Lower leg skin (tissue), 4 donors: ENCODE data around the gene RPIA. TPM values are rescaled to one million over a fixed set of nuclear protein-coding genes. Genes with fewer than 3 reads are reported as not detected.

Experiments used
- DNase-seq, 2 donors: peaks; one replicate each; pipeline ENCODE4 v3.0.0-alpha.2; 2019; ENCODE audit warnings: low spot score in 2 of 2
- H3K4me3 ChIP-seq: fragments of 200-600 bp; sonication (generic); 2 replicates; pipeline ENCODE4 v1.5.1; 2017; ENCODE audit warnings: mild to moderate bottlenecking, low read depth; ENCODE audit not compliant: poor library complexity, severe bottlenecking
- POLR2A ChIP-seq, 2 donors: fragments of 450-650 bp; IDR thresholded peaks; one replicate each; pipeline ENCODE4 v1.6.1; 2016 to 2017; ENCODE audit warnings: antibody characterized with exemption in 2 of 2, mild to moderate bottlenecking in 1 of 2, moderate library complexity in 1 of 2
- WGBS, 2 donors: methylation state at CpG; one replicate each; pipeline ENCODE4 v1.1.5; 2018; 5-methylcytosine and 5-hydroxymethylcytosine counted together
- intact Hi-C: fragments of 100-400 bp; cut with DNase I; formaldehyde crosslinking; loops from one replicate; pipeline ENCODE4 v1.15.0; 2023; ENCODE audit warnings: low total_unique reads
- total RNA-seq, 4 donors: library from RNA; depleted of rRNA; stranded (reverse); fragments of >200 nt; gene quantifications; one replicate each; pipeline ENCODE4 v1.1.0, GENCODE V29; 2016
- TF ChIP-seq, protein P1 (sequence below), 3 donors: fragments of 450-650 bp; IDR thresholded peaks; one replicate each; pipeline ENCODE4 v1.5.1; 2016; ENCODE audit warnings: antibody characterized with exemption in 3 of 3, mild to moderate bottlenecking in 3 of 3, moderate library complexity in 2 of 3

Gene RPIA
- total RNA-seq, 4 donors from 2014 or later = 5.9 to 14.1 (median 8.5) TPM

DNA sequence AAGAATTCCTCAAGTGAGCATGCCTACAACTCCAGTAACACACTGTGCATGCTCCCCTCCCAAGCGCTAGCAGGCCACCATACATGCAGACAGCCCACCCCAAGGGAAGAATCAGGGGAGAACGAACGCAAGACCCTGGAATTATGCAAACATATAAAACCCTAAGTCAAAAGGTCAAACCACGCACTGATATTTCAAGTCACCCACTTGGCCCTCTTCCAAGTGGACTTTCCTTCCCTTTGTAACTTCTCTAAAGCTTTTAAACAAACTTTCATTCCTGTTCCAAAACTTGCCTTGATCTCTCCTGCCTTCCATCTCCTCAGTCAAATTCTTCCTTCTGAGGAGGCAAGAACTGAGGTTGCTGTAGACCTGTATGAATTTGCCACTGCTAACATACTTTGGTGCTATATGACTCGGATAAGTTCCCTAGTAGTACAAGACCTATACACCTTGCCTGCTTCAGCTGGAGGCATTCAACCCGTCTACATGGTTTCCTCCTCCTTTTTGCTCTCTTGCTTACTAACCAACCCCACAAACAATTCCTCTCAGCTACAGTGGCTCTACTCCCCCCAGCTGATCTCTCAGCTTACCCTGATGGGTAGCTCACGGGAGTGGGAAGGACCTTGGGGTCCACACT is 11.1 kb upstream of the RPIA start:
- DNase-seq = no peak
- intact Hi-C loops = no loop called here
- H3K4me3 ChIP-seq = no peak overlapping the region
- no peak for TF ChIP-seq POLR2A (IDR thresholded peaks at IDR 0.05)
- TF ChIP-seq, protein P1, sequence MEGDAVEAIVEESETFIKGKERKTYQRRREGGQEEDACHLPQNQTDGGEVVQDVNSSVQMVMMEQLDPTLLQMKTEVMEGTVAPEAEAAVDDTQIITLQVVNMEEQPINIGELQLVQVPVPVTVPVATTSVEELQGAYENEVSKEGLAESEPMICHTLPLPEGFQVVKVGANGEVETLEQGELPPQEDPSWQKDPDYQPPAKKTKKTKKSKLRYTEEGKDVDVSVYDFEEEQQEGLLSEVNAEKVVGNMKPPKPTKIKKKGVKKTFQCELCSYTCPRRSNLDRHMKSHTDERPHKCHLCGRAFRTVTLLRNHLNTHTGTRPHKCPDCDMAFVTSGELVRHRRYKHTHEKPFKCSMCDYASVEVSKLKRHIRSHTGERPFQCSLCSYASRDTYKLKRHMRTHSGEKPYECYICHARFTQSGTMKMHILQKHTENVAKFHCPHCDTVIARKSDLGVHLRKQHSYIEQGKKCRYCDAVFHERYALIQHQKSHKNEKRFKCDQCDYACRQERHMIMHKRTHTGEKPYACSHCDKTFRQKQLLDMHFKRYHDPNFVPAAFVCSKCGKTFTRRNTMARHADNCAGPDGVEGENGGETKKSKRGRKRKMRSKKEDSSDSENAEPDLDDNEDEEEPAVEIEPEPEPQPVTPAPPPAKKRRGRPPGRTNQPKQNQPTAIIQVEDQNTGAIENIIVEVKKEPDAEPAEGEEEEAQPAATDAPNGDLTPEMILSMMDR (IDR thresholded peaks at IDR 0.05) = no peak
- 84 to 86% methylated on average over 7 of the region's 7 CpGs for WGBS, 2 donors

DNA sequence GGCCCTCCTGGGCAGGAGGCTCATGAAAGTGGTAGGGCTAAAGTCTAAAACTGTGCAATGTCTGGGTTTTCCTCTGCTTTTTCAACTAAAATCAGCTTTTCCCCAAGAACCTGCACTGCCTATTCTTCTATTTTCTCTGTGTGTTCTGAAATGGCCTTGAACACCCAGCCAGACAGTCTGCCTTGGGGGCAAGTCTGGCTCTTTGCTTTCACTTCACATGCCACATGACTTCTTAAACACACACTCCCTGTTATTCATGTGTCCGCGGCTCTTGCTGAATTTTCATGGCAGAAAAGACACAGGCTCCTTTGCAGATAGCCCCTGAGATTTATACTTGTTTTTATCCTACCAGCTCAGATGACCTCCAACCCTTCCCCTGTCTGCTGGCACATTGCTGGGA is 10.6 kb upstream of the RPIA start:
- DNase-seq = no peak
- WGBS, 2 donors = 76 to 91% methylated on average over 2 of the region's 2 CpGs
- intact Hi-C loops = no loop called here
- TF ChIP-seq, protein P1 (IDR thresholded peaks at IDR 0.05) = no peak
- TF ChIP-seq POLR2A (IDR thresholded peaks at IDR 0.05) = no peak
- H3K4me3 ChIP-seq = no peak overlapping the region

DNA sequence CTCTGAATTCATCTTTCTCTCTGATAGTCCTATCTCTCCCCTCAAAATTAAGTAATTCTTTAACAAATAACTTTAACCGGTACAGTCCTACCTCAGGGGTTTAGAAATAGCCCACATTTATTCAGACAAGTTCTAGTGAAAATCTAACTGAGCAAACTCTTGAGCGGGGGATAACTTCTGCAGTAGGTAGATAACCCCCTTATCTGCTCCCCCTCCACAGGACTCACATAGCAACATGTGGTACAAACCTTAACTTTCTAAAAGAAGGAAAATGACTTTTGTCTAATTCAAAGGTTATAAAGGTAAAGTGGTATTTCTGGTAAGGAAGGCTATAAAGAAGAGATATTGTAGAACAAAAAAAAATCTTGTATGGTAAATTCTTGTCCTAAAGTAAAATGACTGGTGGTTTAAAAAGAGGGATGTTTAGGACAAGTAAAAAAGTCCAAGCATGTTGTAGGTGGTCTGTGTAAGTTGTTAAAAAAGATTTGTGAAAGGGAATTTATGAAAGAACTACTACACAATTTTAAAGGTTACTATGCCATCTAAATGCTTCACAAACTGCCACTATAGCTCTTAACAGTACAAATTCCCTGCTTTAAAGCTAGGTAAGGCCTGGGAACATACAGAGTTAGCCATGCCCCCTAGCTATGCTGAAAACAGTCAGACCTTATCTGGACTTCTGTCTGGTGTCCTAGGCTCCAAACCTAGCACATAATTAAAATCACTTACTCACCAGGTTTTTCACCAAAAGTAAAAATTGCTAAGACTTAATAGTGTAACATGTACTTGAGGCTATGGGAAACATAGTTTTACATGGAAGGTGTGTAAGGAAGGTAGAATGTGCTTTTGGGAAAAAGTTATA is 8.1 kb upstream of the RPIA start:
- no peak overlapping the region for H3K4me3 ChIP-seq
- intact Hi-C loops = no loop called here
- DNase-seq = no peak
- WGBS, 2 donors = 50 to 78% methylated on average over 2 of the region's 2 CpGs
- no peak for TF ChIP-seq POLR2A (IDR thresholded peaks at IDR 0.05)
- TF ChIP-seq, protein P1 (IDR thresholded peaks at IDR 0.05) = no peak

DNA sequence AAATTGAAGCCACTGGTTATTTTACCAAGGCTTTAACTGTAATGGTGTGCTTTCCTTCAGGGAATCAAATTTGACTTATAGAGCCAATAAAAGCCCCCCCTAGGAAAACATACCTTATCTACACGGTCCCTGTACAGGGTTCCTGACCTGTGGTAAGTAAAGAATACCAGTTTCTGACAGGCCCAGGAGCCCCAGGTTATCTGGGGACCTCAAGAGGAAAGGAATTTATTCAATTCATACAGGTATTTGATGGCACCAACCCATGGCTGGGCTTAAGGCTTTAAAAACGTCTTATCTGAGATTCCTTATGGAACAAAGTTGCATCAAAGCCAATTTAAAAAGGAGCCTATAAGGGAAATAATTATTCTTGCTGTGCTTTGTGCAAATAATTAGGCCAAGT is 7.0 kb upstream of the RPIA start:
- TF ChIP-seq POLR2A (IDR thresholded peaks at IDR 0.05) = no peak
- TF ChIP-seq, protein P1 (IDR thresholded peaks at IDR 0.05) = no peak
- DNase-seq = no peak
- 59 to 70% methylated on average over 2 of the region's 2 CpGs for WGBS, 2 donors
- no peak overlapping the region for H3K4me3 ChIP-seq
- intact Hi-C loops = no loop called here

DNA sequence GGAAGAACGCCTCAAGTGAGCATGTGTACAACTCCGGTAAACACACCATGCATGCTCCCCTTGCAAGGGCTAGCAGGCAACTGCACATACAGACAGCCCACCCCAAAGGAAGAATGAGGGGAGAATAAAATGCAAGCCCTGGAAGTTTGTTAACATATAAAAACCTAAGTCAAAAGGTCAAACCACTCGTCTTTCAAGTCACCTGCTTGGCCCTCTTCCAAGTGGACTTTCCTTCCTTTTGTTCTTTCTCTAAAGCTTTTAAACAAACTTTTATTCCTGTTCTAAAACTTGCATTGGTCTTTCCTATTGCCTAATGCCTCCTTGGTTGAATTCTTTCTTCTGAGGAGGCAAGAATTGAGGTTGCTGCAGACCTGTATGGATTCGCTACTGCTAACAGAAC is 5.2 kb upstream of the RPIA start:
- H3K4me3 ChIP-seq = no peak overlapping the region
- DNase-seq = no peak
- TF ChIP-seq POLR2A (IDR thresholded peaks at IDR 0.05) = no peak
- TF ChIP-seq, protein P1 (IDR thresholded peaks at IDR 0.05) = no peak
- 86 to 87% methylated on average over 4 of the region's 4 CpGs for WGBS, 2 donors
- intact Hi-C loops = no loop called here
